GM19351 (cell line): ENCODE results near the gene KDM2B.
"Not testable (repeated sequence)": the region's sequence is repeated elsewhere in the genome, so short reads cannot be mapped to it uniquely, and the experiment has no call there.

ENCODE experiments used
- ATAC-seq: cut with Tn5 transposase; IDR thresholded peaks from one replicate; pipeline ENCODE4 v1.9.1; 2021; ENCODE audit warnings: mild to moderate bottlenecking, moderate library complexity; ENCODE audit not compliant: unreplicated experiment

KDM2B gene

GRCh38 chr12:121590476-121591143 lies 9.8 kb upstream of the KDM2B start:
- ATAC-seq = peak; percentile 52

GRCh38 chr12:121584885-121585284 lies 4.1 kb upstream of the KDM2B start:
- ATAC-seq = not testable (repeated sequence)

GRCh38 chr12:121583334-121583661 lies 2.5 kb upstream of the KDM2B start:
- ATAC-seq = not testable (repeated sequence)

GRCh38 chr12:121582583-121583333 lies 1.9 kb upstream of the KDM2B start:
- no peak for ATAC-seq

GRCh38 chr12:121581686-121582429 lies 1.0 kb upstream of the KDM2B start:
- ATAC-seq = no peak

- no peak for ATAC-seq
Measured at GRCh38 chr12:121579981-121580868, 598 bp downstream of the KDM2B start.

GRCh38 chr12:121579190-121579791 lies 1.5 kb downstream of the KDM2B start:
- ATAC-seq = no peak

GRCh38 chr12:121578230-121579189 lies 2.3 kb downstream of the KDM2B start:
- no peak for ATAC-seq

GRCh38 chr12:121577443-121578180 lies 3.2 kb downstream of the KDM2B start:
- ATAC-seq = no peak

GRCh38 chr12:121576851-121577391 lies 3.9 kb downstream of the KDM2B start:
- no peak for ATAC-seq

GRCh38 chr12:121575952-121576625 lies 4.7 kb downstream of the KDM2B start:
- no peak for ATAC-seq

GRCh38 chr12:121575051-121575450 lies 5.8 kb downstream of the KDM2B start:
- no peak for ATAC-seq

GRCh38 chr12:121574025-121574424 lies 6.8 kb downstream of the KDM2B start:
- no peak for ATAC-seq

GRCh38 chr12:121571920-121572319 lies 8.9 kb downstream of the KDM2B start:
- no peak for ATAC-seq

- ATAC-seq = no peak
Measured at GRCh38 chr12:121570467-121571283, 10.1 kb downstream of the KDM2B start.

GRCh38 chr12:121568971-121569751 lies 11.7 kb downstream of the KDM2B start:
- ATAC-seq = no peak
